Smooth muscle cell (in vitro differentiated cells): ENCODE data around the gene SLC2A9. TPM values are rescaled to one million over a fixed set of nuclear protein-coding genes. Genes with fewer than 3 reads are reported as not detected.

ENCODE experiments used
- DNase-seq: peaks from one replicate; lab custom pipeline; 2025; ENCODE audit not compliant: unreplicated experiment; lab: John Stamatoyannopoulos, UW
- H2AFZ ChIP-seq: fragments of 200-600 bp; sonication (generic); 2 replicates; pipeline ENCODE4 v1.6.0; 2016; ENCODE audit warnings: antibody characterized with exemption, low read depth, mild to moderate bottlenecking
- H3F3A ChIP-seq: fragments of 200-600 bp; sonication (generic); 2 replicates; pipeline ENCODE4 v1.6.0; 2017; ENCODE audit warnings: antibody characterized with exemption, low read depth
- H3K27ac ChIP-seq: fragments of 200-600 bp; sonication (generic); 2 replicates; pipeline ENCODE4 v1.5.1; 2016; ENCODE audit warnings: low read depth, mild to moderate bottlenecking
- H3K27me3 ChIP-seq: fragments of 200-600 bp; sonication (generic); 2 replicates; pipeline ENCODE4 v1.6.1; 2016; ENCODE audit warnings: low read depth, mild to moderate bottlenecking
- H3K36me3 ChIP-seq: fragments of 200-600 bp; sonication (generic); 2 replicates; pipeline ENCODE4 v1.5.1; 2016; ENCODE audit warnings: low read depth
- H3K4me1 ChIP-seq: fragments of 200-600 bp; sonication (generic); 2 replicates; pipeline ENCODE4 v1.5.1; 2016; ENCODE audit warnings: low read depth
- H3K4me2 ChIP-seq: fragments of 200-600 bp; sonication (generic); 2 replicates; pipeline ENCODE4 v1.6.0; 2016; ENCODE audit warnings: mild to moderate bottlenecking
- H3K4me3 ChIP-seq: fragments of 200-600 bp; sonication (generic); 2 replicates; pipeline ENCODE4 v1.5.1; 2016; ENCODE audit warnings: mild to moderate bottlenecking
- H3K79me2 ChIP-seq: fragments of 200-600 bp; sonication (generic); 2 replicates; pipeline ENCODE4 v1.6.0; 2016; ENCODE audit warnings: low read depth, mild to moderate bottlenecking
- H3K9ac ChIP-seq: fragments of 200-600 bp; sonication (generic); 2 replicates; pipeline ENCODE4 v1.6.0; 2016; ENCODE audit warnings: low read depth
- H3K9me3 ChIP-seq: fragments of 200-600 bp; sonication (generic); replicated peaks from 2 replicates; pipeline ENCODE4 v1.5.1; 2016; ENCODE audit warnings: low read depth
- H4K20me1 ChIP-seq: fragments of 200-600 bp; sonication (generic); 2 replicates; pipeline ENCODE4 v1.6.0; 2016; ENCODE audit warnings: low read depth
- WGBS: methylation state at CpG from one replicate; pipeline ENCODE4 v1.1.7; 2016; ENCODE audit warnings: low lambda C conversion rate; 5-methylcytosine and 5-hydroxymethylcytosine counted together
- polyA plus RNA-seq: library from polyadenylated mRNA; unstranded; fragments of >200 nt; fragmentation: Nextera tagmentation; extraction: Ambion mirVana; gene quantifications from 2 replicates; pipeline ENCODE4 v1.2.1, GENCODE V29; 2016
- total RNA-seq: library from RNA; depleted of rRNA; stranded (reverse); fragments of >200 nt; gene quantifications from 2 replicates; pipeline ENCODE4 v1.2.3, GENCODE V29; 2014
- TF ChIP-seq, protein P1 (sequence below): fragments of 200-600 bp; sonication (generic); IDR thresholded peaks from 2 replicates; pipeline ENCODE4 v1.5.1; 2017; ENCODE audit warnings: borderline replicate concordance, mild to moderate bottlenecking, antibody characterized with exemption; ENCODE audit not compliant: insufficient read depth, poor library complexity, severe bottlenecking

SLC2A9 gene
- total and polyA plus RNA-seq, 2 experiments from 2014 or later = 1.3 to 2.2 TPM

DNA sequence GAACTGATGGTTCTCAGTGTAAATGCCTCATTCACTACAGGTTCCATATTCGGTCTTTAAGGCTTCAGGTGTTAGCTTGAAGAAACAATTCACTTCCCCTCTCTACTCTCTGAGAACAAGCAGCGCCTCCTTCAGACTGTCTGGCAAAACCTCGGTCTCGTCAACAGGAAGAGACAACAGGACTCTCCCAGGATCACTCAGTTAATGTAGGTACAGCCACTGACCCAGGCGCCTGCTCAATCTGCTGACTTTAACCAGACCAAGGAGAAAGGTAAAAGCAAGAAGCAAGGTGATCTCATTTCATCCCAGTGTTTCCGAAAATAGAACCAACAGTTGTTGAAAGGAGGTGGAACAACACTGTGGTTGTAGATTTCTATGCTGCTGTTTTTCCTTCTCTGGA, 102.2 kb downstream of the SLC2A9 start:
- H3K9ac ChIP-seq = no peak overlapping the region
- TF ChIP-seq, protein P1, sequence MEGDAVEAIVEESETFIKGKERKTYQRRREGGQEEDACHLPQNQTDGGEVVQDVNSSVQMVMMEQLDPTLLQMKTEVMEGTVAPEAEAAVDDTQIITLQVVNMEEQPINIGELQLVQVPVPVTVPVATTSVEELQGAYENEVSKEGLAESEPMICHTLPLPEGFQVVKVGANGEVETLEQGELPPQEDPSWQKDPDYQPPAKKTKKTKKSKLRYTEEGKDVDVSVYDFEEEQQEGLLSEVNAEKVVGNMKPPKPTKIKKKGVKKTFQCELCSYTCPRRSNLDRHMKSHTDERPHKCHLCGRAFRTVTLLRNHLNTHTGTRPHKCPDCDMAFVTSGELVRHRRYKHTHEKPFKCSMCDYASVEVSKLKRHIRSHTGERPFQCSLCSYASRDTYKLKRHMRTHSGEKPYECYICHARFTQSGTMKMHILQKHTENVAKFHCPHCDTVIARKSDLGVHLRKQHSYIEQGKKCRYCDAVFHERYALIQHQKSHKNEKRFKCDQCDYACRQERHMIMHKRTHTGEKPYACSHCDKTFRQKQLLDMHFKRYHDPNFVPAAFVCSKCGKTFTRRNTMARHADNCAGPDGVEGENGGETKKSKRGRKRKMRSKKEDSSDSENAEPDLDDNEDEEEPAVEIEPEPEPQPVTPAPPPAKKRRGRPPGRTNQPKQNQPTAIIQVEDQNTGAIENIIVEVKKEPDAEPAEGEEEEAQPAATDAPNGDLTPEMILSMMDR = no peak
- H2AFZ ChIP-seq = no peak overlapping the region
- no peak overlapping the region for H3K27ac ChIP-seq
- no peaks in the 10 kb centered on the region for H3K79me2 ChIP-seq
- H3K4me3 ChIP-seq = no peak overlapping the region
- no peaks in the 10 kb centered on the region for H3K36me3 ChIP-seq
- H3K4me2 ChIP-seq = no peak overlapping the region
- H4K20me1 ChIP-seq = no peaks in the 10 kb centered on the region
- H3K4me1 ChIP-seq = peaks cover 6% of the 10 kb centered on the region
- no peaks in the 10 kb centered on the region for H3K9me3 ChIP-seq
- no peaks in the 10 kb centered on the region for H3F3A ChIP-seq
- 70% methylated on average over 6 of the region's 6 CpGs for WGBS
- DNase-seq = no peak
- H3K27me3 ChIP-seq = no peaks in the 10 kb centered on the region

DNA sequence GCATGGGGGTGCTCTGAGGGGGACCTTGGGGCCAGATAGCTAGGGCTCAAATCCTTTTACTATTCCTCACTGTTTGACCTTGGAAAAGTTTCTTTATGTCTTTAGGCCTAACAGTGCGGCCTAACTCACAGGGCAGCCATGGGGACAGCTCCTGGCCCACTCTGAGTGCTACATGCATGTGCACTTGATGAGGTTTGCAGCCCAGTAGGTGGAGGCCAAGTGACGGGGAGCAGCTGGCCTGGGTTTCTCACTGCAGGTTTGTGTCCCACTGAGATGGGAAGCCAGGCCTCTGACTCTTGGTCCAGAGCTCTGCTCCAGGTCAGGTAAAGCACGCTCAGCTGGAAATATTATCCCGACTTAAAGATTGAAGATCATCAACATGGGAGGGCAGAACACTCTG, 102.8 kb downstream of the SLC2A9 start:
- Histone ChIP-seq H3K4me2 (no peak overlapping the region), H2AFZ (no peak overlapping the region), H3K9me3 (no peaks in the 10 kb centered on the region), H3K27ac (no peak overlapping the region), H3K9ac (no peak overlapping the region), H3F3A (no peaks in the 10 kb centered on the region), H3K36me3 (no peaks in the 10 kb centered on the region), H3K4me1 (peaks cover 6% of the 10 kb centered on the region), H3K79me2 (no peaks in the 10 kb centered on the region), H3K4me3 (no peak overlapping the region), H4K20me1 (no peaks in the 10 kb centered on the region), H3K27me3 (peaks cover 4% of the 10 kb centered on the region)
- no peak for DNase-seq
- TF ChIP-seq, protein P1 = no peak
- WGBS = 95% methylated on average over 4 of the region's 4 CpGs

DNA sequence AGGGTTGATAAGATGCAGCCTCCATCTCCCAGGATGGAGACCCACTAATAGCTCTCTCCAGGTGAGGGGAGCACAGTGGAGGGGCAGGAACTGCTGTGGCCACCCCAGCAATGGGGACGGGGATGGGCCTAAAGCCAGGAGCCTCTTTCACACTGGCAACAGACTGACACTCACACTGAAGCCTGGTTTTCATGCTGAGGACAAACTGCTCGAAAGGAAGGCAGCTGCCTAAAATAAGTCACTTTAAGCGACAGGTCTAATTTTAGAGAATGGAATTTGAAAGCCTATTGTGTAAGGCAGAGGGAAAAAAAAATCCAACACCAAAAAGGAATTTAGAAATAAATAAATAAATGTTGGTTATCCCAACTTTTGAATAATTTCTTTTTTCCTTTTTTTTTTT, 104.4 kb downstream of the SLC2A9 start:
- WGBS = 85% methylated on average over 3 of the region's 3 CpGs
- DNase-seq = no peak
- no peak overlapping the region for H3K27ac ChIP-seq
- H3K4me2 ChIP-seq = no peak overlapping the region
- H3K4me3 ChIP-seq = no peak overlapping the region
- H3F3A ChIP-seq = no peaks in the 10 kb centered on the region
- TF ChIP-seq, protein P1 = no peak
- no peaks in the 10 kb centered on the region for H3K79me2 ChIP-seq
- peaks cover 7% of the 10 kb centered on the region for H3K27me3 ChIP-seq
- H3K9ac ChIP-seq = no peak overlapping the region
- H3K36me3 ChIP-seq = no peaks in the 10 kb centered on the region
- H4K20me1 ChIP-seq = no peaks in the 10 kb centered on the region
- no peaks in the 10 kb centered on the region for H3K9me3 ChIP-seq
- peaks cover 6% of the 10 kb centered on the region for H3K4me1 ChIP-seq
- H2AFZ ChIP-seq = no peak overlapping the region

DNA sequence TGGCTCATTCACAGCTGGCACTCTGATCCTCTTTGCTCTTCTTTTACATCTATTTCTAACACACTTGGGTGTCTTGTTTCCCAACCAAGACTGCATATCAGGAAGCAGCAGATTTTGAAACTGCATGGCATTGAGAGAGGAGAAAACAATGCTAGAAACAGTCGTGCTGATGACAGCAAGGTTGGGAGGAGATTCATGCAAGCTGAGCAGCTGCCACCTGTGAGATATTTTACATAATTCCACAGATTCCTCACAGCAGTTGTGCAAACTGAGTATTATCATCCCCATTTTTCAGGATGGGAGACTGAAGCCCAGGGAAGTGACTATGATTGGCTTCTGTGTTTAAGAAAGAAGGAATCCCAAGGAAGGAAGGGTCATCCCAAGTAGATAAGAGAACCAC, 105.0 kb downstream of the SLC2A9 start:
- H3K27ac ChIP-seq = no peak overlapping the region
- H3K4me1 ChIP-seq = peaks cover 6% of the 10 kb centered on the region
- no peak overlapping the region for H3K9ac ChIP-seq
- no peaks in the 10 kb centered on the region for H3K9me3 ChIP-seq
- peaks cover 7% of the 10 kb centered on the region for H3K27me3 ChIP-seq
- no peak overlapping the region for H3K4me2 ChIP-seq
- no peak overlapping the region for H2AFZ ChIP-seq
- no peak for DNase-seq
- H3K36me3 ChIP-seq = no peaks in the 10 kb centered on the region
- no peaks in the 10 kb centered on the region for H4K20me1 ChIP-seq
- TF ChIP-seq, protein P1 = no peak
- H3K4me3 ChIP-seq = no peak overlapping the region
- H3F3A ChIP-seq = no peaks in the 10 kb centered on the region
- WGBS = 77% methylated on average over 1 of the region's 1 CpG
- H3K79me2 ChIP-seq = no peaks in the 10 kb centered on the region
